Uterus (tissue), 4 donors: ENCODE results near the gene ITFG1. TPM values are rescaled to one million over a fixed set of nuclear protein-coding genes. Genes with fewer than 3 reads are reported as not detected.

Experiments used
- DNase-seq, 2 donors: peaks; one replicate each; pipeline ENCODE4 v3.0.0-alpha.2; 2019 to 2020
- H3K27ac ChIP-seq, 2 donors: fragments of 200-600 bp; sonication (generic); 1 replicate in 1 of 2; 2 replicates in 1 of 2; pipeline ENCODE4 v1.5.1; 2016 to 2018
- H3K27me3 ChIP-seq, 2 donors: fragments of 200-600 bp; sonication (generic); one replicate each; pipeline ENCODE4 v1.5.1; 2018 to 2019; ENCODE audit warnings: control low read depth in 1 of 2
- H3K36me3 ChIP-seq, 2 donors: fragments of 200-600 bp; sonication (generic); one replicate each; pipeline ENCODE4 v1.5.1; 2019; ENCODE audit warnings: control low read depth in 1 of 2
- H3K4me1 ChIP-seq, 2 donors: fragments of 200-600 bp; sonication (generic); one replicate each; pipeline ENCODE4 v1.5.1; 2018 to 2019; ENCODE audit warnings: control low read depth in 1 of 2
- H3K4me3 ChIP-seq, 2 donors: fragments of 200-600 bp; sonication (generic); 1 replicate in 1 of 2; 2 replicates in 1 of 2; pipeline ENCODE4 v1.5.1; 2018 to 2019; ENCODE audit warnings: mild to moderate bottlenecking in 1 of 2
- H3K9me3 ChIP-seq, 2 donors: fragments of 200-600 bp; sonication (generic); one replicate each; pipeline ENCODE4 v1.5.1; 2019; ENCODE audit warnings: control low read depth in 1 of 2
- POLR2A ChIP-seq, 2 donors: fragments of 450-650 bp; IDR thresholded peaks; one replicate each; pipeline ENCODE4 v1.6.1; 2016; ENCODE audit warnings: antibody characterized with exemption in 2 of 2, mild to moderate bottlenecking in 1 of 2, moderate library complexity in 1 of 2
- intact Hi-C: fragments of 100-400 bp; cut with DNase I; formaldehyde crosslinking; loops from one replicate; pipeline ENCODE4 v1.15.1; 2023; ENCODE audit warnings: low total_unique reads
- total RNA-seq, 4 donors: library from RNA; depleted of rRNA in 3 of 4; stranded (reverse); fragments of >200 nt in 3 of 4; gene quantifications; one replicate each; pipeline versions ENCODE4 v1.1.0 to v1.2.4, GENCODE V29; 2014 to 2023
- TF ChIP-seq, protein P1 (sequence below), 4 experiments: fragments of 200-600 bp in 2 of 4; fragments of 450-650 bp in 2 of 4; sonication (generic) in 2 of 4; IDR thresholded peaks; one replicate each; pipeline ENCODE4 v1.5.1; 2016 to 2019; ENCODE audit warnings: antibody characterized with exemption in 4 of 4, mild to moderate bottlenecking in 2 of 4, moderate library complexity in 1 of 4
- donor health status: DM: yes; HTN: yes; CAD: no.

Gene ITFG1
- total RNA-seq, 4 donors from 2014 or later = 47.5 to 97.5 (median 67.2) TPM

DNA sequence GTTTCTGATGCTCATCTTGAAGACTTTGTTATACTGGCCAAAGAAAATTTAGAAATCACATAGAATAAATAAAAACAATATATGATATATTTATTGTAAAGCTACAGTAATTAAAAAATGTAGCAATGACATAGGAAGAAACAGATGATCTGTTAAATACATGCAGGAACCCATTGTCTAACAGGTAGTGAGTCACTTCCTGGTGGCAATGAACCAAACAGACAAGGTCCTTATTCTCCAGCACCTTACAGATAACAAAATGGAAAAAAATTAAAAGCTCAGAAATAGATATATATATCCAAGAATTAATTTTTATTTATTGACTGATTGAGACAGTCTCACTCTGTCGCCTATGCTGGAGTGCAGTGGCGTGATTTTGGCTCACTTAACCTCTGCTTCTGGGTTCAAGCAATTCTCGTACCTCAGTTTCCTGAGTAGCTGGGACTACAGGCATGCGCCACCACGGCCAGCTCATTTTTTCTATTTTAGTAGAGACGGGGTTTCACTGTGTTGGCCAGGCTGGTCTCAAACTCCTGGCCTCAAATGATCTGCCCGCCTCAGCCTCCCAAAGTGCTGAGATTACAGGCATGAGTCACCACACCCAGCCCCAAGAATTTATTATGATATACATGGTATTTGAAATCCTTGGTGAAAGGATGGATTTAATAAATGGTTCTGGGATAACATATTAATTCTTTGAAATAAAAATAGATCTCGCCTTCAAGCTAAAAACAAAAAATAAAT lies 324.6 kb downstream of the ITFG1 start:
- H3K4me3 ChIP-seq = no peak overlapping the region
- H3K4me1 ChIP-seq = no peaks in the 10 kb centered on the region
- TF ChIP-seq, protein P1, sequence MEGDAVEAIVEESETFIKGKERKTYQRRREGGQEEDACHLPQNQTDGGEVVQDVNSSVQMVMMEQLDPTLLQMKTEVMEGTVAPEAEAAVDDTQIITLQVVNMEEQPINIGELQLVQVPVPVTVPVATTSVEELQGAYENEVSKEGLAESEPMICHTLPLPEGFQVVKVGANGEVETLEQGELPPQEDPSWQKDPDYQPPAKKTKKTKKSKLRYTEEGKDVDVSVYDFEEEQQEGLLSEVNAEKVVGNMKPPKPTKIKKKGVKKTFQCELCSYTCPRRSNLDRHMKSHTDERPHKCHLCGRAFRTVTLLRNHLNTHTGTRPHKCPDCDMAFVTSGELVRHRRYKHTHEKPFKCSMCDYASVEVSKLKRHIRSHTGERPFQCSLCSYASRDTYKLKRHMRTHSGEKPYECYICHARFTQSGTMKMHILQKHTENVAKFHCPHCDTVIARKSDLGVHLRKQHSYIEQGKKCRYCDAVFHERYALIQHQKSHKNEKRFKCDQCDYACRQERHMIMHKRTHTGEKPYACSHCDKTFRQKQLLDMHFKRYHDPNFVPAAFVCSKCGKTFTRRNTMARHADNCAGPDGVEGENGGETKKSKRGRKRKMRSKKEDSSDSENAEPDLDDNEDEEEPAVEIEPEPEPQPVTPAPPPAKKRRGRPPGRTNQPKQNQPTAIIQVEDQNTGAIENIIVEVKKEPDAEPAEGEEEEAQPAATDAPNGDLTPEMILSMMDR (IDR thresholded peaks at IDR 0.05) = no peak
- TF ChIP-seq POLR2A (IDR thresholded peaks at IDR 0.05) = no peak
- H3K27ac ChIP-seq = no peak overlapping the region
- H3K27me3 ChIP-seq = peaks cover 0 to 5% of the 10 kb centered on the region in 2 donors
- intact Hi-C loops = no loop called here
- no peaks in the 10 kb centered on the region for H3K36me3 ChIP-seq
- H3K9me3 ChIP-seq = no peaks in the 10 kb centered on the region
- DNase-seq = no peak

DNA sequence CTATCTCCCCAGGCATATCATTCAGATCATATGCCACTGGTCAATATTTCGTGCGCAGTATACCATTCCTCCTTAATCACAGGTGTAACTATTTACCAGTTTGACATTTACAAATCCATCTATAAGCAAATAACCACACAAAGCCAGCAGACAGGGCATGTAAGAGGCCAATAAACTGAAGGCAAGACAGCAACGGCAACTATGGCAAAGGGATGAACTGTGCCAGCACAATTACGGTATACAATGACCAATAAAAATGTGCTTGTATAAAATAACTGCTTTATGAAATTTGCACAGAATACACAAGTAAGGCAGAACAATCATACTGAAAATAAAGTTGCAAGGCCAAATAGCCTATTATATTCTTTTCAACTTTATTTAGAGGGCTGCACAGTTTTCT lies 326.3 kb downstream of the ITFG1 start:
- no peak overlapping the region for H3K27ac ChIP-seq
- no peaks in the 10 kb centered on the region for H3K4me1 ChIP-seq
- no peak for DNase-seq
- no peaks in the 10 kb centered on the region for H3K36me3 ChIP-seq
- no peaks in the 10 kb centered on the region for H3K9me3 ChIP-seq
- H3K4me3 ChIP-seq = no peak overlapping the region
- intact Hi-C loops = no loop called here
- TF ChIP-seq, protein P1 (IDR thresholded peaks at IDR 0.05) = no peak
- TF ChIP-seq POLR2A (IDR thresholded peaks at IDR 0.05) = no peak
- no peaks in the 10 kb centered on the region for H3K27me3 ChIP-seq

GRCh38 chr16:47132308-47132707 lies 328.6 kb downstream of the ITFG1 start:
- TF ChIP-seq, protein P1 (IDR thresholded peaks at IDR 0.05) = no peak
- no peak for TF ChIP-seq POLR2A (IDR thresholded peaks at IDR 0.05)
- no peak for DNase-seq
- Histone ChIP-seq H3K9me3 (no peaks in the 10 kb centered on the region), H3K27ac (no peak overlapping the region), H3K4me3 (no peak overlapping the region), H3K36me3 (no peaks in the 10 kb centered on the region), H3K27me3 (no peaks in the 10 kb centered on the region), H3K4me1 (no peaks in the 10 kb centered on the region)
- intact Hi-C loops = no loop called here

- Histone ChIP-seq H3K27ac (no peak overlapping the region), H3K9me3 (no peaks in the 10 kb centered on the region), H3K27me3 (no peaks in the 10 kb centered on the region), H3K4me1 (no peaks in the 10 kb centered on the region), H3K36me3 (no peaks in the 10 kb centered on the region), H3K4me3 (no peak overlapping the region)
- no peak for DNase-seq
- TF ChIP-seq, protein P1 (IDR thresholded peaks at IDR 0.05) = no peak
- TF ChIP-seq POLR2A (IDR thresholded peaks at IDR 0.05) = no peak
- intact Hi-C loops = no loop called here
Observed at GRCh38 chr16:47129755-47130435, 331.0 kb downstream of the ITFG1 start.

DNA sequence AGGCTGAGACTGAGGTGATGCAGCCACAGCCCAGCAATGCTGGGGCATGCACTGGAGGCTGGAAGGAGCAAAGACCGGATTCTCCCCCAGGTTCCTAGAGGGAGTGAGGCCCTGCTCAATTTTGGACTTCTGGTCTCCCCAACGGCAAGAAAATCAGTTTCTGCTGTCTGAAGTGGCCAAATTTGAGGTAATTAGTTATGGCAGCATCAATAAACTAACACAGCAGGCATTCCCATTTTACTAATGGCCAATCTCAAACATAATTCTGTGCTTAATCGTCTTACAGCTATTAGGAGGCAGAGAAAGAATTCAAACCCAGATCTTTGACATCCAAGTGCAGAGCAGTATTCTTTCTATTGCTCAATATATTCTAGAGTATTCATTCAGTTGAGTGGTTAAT lies 333.3 kb downstream of the ITFG1 start:
- Histone ChIP-seq H3K4me3 (no peak overlapping the region), H3K4me1 (no peaks in the 10 kb centered on the region), H3K27ac (no peak overlapping the region), H3K27me3 (no peaks in the 10 kb centered on the region), H3K9me3 (no peaks in the 10 kb centered on the region), H3K36me3 (no peaks in the 10 kb centered on the region)
- TF ChIP-seq, protein P1 (IDR thresholded peaks at IDR 0.05) = no peak
- TF ChIP-seq POLR2A (IDR thresholded peaks at IDR 0.05) = no peak
- intact Hi-C loops = no loop called here
- DNase-seq = no peak
